Measurements from ENCODE around the gene CTCFL. TPM values are rescaled to one million over a fixed set of nuclear protein-coding genes. Genes with fewer than 3 reads are reported as not detected.
"Not testable (repeated sequence)": the region's sequence is repeated elsewhere in the genome, so short reads cannot be mapped to it uniquely, and the experiment has no call there.

CTCFL gene
- total and polyA plus RNA-seq, 2 experiments from 2014 or later: not detected

- H3K9ac ChIP-seq: no peak overlapping the region
- H2AFZ ChIP-seq: no peak overlapping the region
- H3K4me2 ChIP-seq (ENCODE audit: unreplicated experiment): no peak overlapping the region
- no peaks in the 10 kb centered on the region for H3K9me3 ChIP-seq (ENCODE audit: low read depth)
- no peak overlapping the region for H3K4me3 ChIP-seq
- WGBS, 2 experiments (ENCODE audit: low coverage in 1 of 2, low lambda C conversion rate in 2 of 2, missing lambda C conversion rate in 2 of 2): 56 to 57% methylated on average over 7 of the region's 7 CpGs
- H4K20me1 ChIP-seq (ENCODE audit: insufficient read depth): no peaks in the 10 kb centered on the region
- no peaks in the 10 kb centered on the region for H3K36me3 ChIP-seq (ENCODE audit: low read depth)
- no peak overlapping the region for H3K27ac ChIP-seq
- in situ Hi-C loops (cut with MboI): loop anchor here (10.0 to 25.0 kb wide), 2 partner anchors 90 to 388 kb away; no protein-coding TSS in a partner anchor
- H3K9me2 ChIP-seq (ENCODE audit: insufficient read depth): no peaks in the 10 kb centered on the region
- no peaks in the 10 kb centered on the region for H3K79me2 ChIP-seq (ENCODE audit: insufficient read depth)
- H3K4me1 ChIP-seq (ENCODE audit: insufficient read depth): no peaks in the 10 kb centered on the region
- TF ChIP-seq EZH2 (IDR thresholded peaks at IDR 0.05; ENCODE audit: insufficient read depth, poor library complexity, severe bottlenecking) (no peak), EZH2phosphoT487 (IDR thresholded peaks at IDR 0.05; ENCODE audit: insufficient read depth, low read depth) (no peak)
- H3K27me3 ChIP-seq (replicated peaks; ENCODE audit: insufficient read depth): peaks cover 73% of the 10 kb centered on the region
- DNase-seq: no peak
- H3F3A ChIP-seq (ENCODE audit: insufficient read depth): no peaks in the 10 kb centered on the region
Observed at GRCh38 chr20:57474816-57475215, 50.1 kb downstream of the CTCFL start.

GRCh38 chr20:57474205-57474604 lies 50.7 kb downstream of the CTCFL start:
- Histone ChIP-seq H3K4me1 (ENCODE audit: insufficient read depth) (no peaks in the 10 kb centered on the region), H3K9me2 (ENCODE audit: insufficient read depth) (no peaks in the 10 kb centered on the region), H3K36me3 (ENCODE audit: low read depth) (no peaks in the 10 kb centered on the region), H3K4me3 (no peak overlapping the region), H3K27me3 (replicated peaks; ENCODE audit: insufficient read depth) (peaks cover 75% of the 10 kb centered on the region), H3K9me3 (ENCODE audit: low read depth) (no peaks in the 10 kb centered on the region), H2AFZ (no peak overlapping the region), H3K9ac (no peak overlapping the region), H3K27ac (no peak overlapping the region), H3K4me2 (ENCODE audit: unreplicated experiment) (no peak overlapping the region), H3F3A (ENCODE audit: insufficient read depth) (no peaks in the 10 kb centered on the region), H3K79me2 (ENCODE audit: insufficient read depth) (no peaks in the 10 kb centered on the region), H4K20me1 (ENCODE audit: insufficient read depth) (no peaks in the 10 kb centered on the region)
- TF ChIP-seq EZH2 (IDR thresholded peaks at IDR 0.05; ENCODE audit: insufficient read depth, poor library complexity, severe bottlenecking) (no peak), EZH2phosphoT487 (IDR thresholded peaks at IDR 0.05; ENCODE audit: insufficient read depth, low read depth) (no peak)
- in situ Hi-C loops (cut with MboI): loop anchor here (10.0 kb wide), 1 partner anchor 89 kb away; no protein-coding TSS in a partner anchor
- no peak for DNase-seq
- 86 to 94% methylated on average over 2 of the region's 2 CpGs for WGBS, 2 experiments (ENCODE audit: low coverage in 1 of 2, low lambda C conversion rate in 2 of 2, missing lambda C conversion rate in 2 of 2)

GRCh38 chr20:57473246-57474048 lies 51.5 kb downstream of the CTCFL start:
- no peak overlapping the region for H3K4me3 ChIP-seq
- no peaks in the 10 kb centered on the region for H3K36me3 ChIP-seq (ENCODE audit: low read depth)
- no peak for DNase-seq
- H3K9me2 ChIP-seq (ENCODE audit: insufficient read depth): no peaks in the 10 kb centered on the region
- H3K9ac ChIP-seq: no peak overlapping the region
- H3K27ac ChIP-seq: no peak overlapping the region
- no peak overlapping the region for H2AFZ ChIP-seq
- no peaks in the 10 kb centered on the region for H3K9me3 ChIP-seq (ENCODE audit: low read depth)
- H3K27me3 ChIP-seq (replicated peaks; ENCODE audit: insufficient read depth): peaks cover 75% of the 10 kb centered on the region
- no peaks in the 10 kb centered on the region for H4K20me1 ChIP-seq (ENCODE audit: insufficient read depth)
- no peak overlapping the region for H3K4me2 ChIP-seq (ENCODE audit: unreplicated experiment)
- in situ Hi-C loops (cut with MboI): loop anchor here (10.0 kb wide), 1 partner anchor 89 kb away; no protein-coding TSS in a partner anchor
- WGBS, 2 experiments (ENCODE audit: low coverage in 1 of 2, low lambda C conversion rate in 2 of 2, missing lambda C conversion rate in 2 of 2): 41 to 42% methylated on average over 15 to 16 of the region's 16 CpGs
- TF ChIP-seq EZH2 (IDR thresholded peaks at IDR 0.05; ENCODE audit: insufficient read depth, poor library complexity, severe bottlenecking): no peak
- TF ChIP-seq EZH2phosphoT487 (IDR thresholded peaks at IDR 0.05; ENCODE audit: insufficient read depth, low read depth): no peak
- H3F3A ChIP-seq (ENCODE audit: insufficient read depth): no peaks in the 10 kb centered on the region
- H3K4me1 ChIP-seq (ENCODE audit: insufficient read depth): no peaks in the 10 kb centered on the region
- no peaks in the 10 kb centered on the region for H3K79me2 ChIP-seq (ENCODE audit: insufficient read depth)

- H3K9me3 ChIP-seq (ENCODE audit: low read depth); H3K79me2 ChIP-seq (ENCODE audit: insufficient read depth); H2AFZ ChIP-seq; H3K9ac ChIP-seq; H3K27ac ChIP-seq; H3K36me3 ChIP-seq (ENCODE audit: low read depth); H3K9me2 ChIP-seq (ENCODE audit: insufficient read depth); H3K4me2 ChIP-seq (ENCODE audit: unreplicated experiment); H3K4me3 ChIP-seq; H4K20me1 ChIP-seq (ENCODE audit: insufficient read depth); H3K4me1 ChIP-seq (ENCODE audit: insufficient read depth); H3F3A ChIP-seq (ENCODE audit: insufficient read depth); DNase-seq: not testable (repeated sequence)
- WGBS, 2 experiments (ENCODE audit: low coverage in 1 of 2, low lambda C conversion rate in 2 of 2, missing lambda C conversion rate in 2 of 2): 72 to 74% methylated on average over 5 of the region's 5 CpGs
- H3K27me3 ChIP-seq (replicated peaks; ENCODE audit: insufficient read depth): peaks cover 70% of the 10 kb centered on the region
- in situ Hi-C loops (cut with MboI): loop anchor here (10.0 kb wide), 1 partner anchor 88 kb away; no protein-coding TSS in a partner anchor
Observed at GRCh38 chr20:57472474-57472873, 52.5 kb downstream of the CTCFL start.

Measured in GM23248 (cell line).